H1 (cell line): ENCODE data around the gene STAT3. TPM values are rescaled to one million over a fixed set of nuclear protein-coding genes. Genes with fewer than 3 reads are reported as not detected.
A peak's percentile ranks its signal among the peaks of the same experiment; 100 is the strongest.

Source experiments
- CEBPB ChIP-seq: IDR thresholded peaks from 2 replicates; pipeline ENCODE4 v1.6.1; 2012; ENCODE audit warnings: low read depth, low read length
- EZH2 ChIP-seq: fragments of 200-600 bp; sonication (generic); IDR thresholded peaks from 2 replicates; pipeline ENCODE4 v1.7.1; 2012; ENCODE audit warnings: low read depth, mild to moderate bottlenecking, moderate library complexity, low read length, inconsistent platforms; ENCODE audit not compliant: severe bottlenecking
- GABPA ChIP-seq: IDR thresholded peaks from 2 replicates; pipeline ENCODE4 v1.6.1; 2011; ENCODE audit warnings: mild to moderate bottlenecking, low read length, moderate library complexity, borderline replicate concordance; ENCODE audit not compliant: insufficient read depth
- GTF2F1 ChIP-seq: IDR thresholded peaks from 2 replicates; pipeline ENCODE4 v1.6.1; 2012; ENCODE audit warnings: low read depth, low read length, improper control_type of control experiment, borderline replicate concordance
- POLR2A ChIP-seq, 2 experiments: IDR thresholded peaks; 1 replicate in 1 of 2; 2 replicates in 1 of 2; pipeline ENCODE4 v1.6.1; 2011; ENCODE audit warnings: low read depth in 2 of 2, low read length in 2 of 2, mild to moderate bottlenecking in 2 of 2; ENCODE audit errors: control extremely low read depth in 1 of 2
- RBBP5 ChIP-seq: IDR thresholded peaks from 2 replicates; pipeline ENCODE4 v1.7.1; 2012; ENCODE audit warnings: low read depth, mild to moderate bottlenecking, inconsistent platforms, low read length, moderate library complexity, borderline replicate concordance
- SAP30 ChIP-seq: fragments of 300-600 bp; sonication (generic); IDR thresholded peaks from 2 replicates; pipeline ENCODE4 v1.7.1; 2012; ENCODE audit warnings: low read length, moderate library complexity, mild to moderate bottlenecking, inconsistent platforms; ENCODE audit not compliant: insufficient read depth, insufficient replicate concordance
- SIX5 ChIP-seq: IDR thresholded peaks from 2 replicates; pipeline ENCODE4 v1.6.1; 2011; ENCODE audit warnings: mild to moderate bottlenecking, low read depth, low read length
- SP4 ChIP-seq: IDR thresholded peaks from 2 replicates; pipeline ENCODE4 v1.6.1; 2012; ENCODE audit warnings: low read length, inconsistent platforms
- TAF7 ChIP-seq: optimal IDR thresholded peaks from 2 replicates; pipeline ENCODE3; 2011; ENCODE audit warnings: low read depth, mild to moderate bottlenecking, inconsistent platforms, low read length, moderate library complexity, borderline replicate concordance
- TCF12 ChIP-seq: IDR thresholded peaks from 2 replicates; pipeline ENCODE4 v1.6.1; 2011; ENCODE audit warnings: low read depth, mild to moderate bottlenecking, low read length
- polyA plus RNA-seq, 7 experiments: library from polyadenylated mRNA; depleted of rRNA in 3 of 7; stranded (reverse) in 5 of 7; unstranded in 2 of 7; fragments of >200 nt in 5 of 7; fragments of 200-250 nt in 2 of 7; gene quantifications; 1 replicate in 5 of 7; 2 replicates in 1 of 7; 4 replicates in 1 of 7; pipeline versions ENCODE4 v1.2.1 to v1.2.3, GENCODE V29; 2011 to 2013; ENCODE audit warnings: missing spikeins in 2 of 7, mixed read lengths in 2 of 7
- total RNA-seq: library from RNA; stranded (reverse); fragmentation: NEBNext Ultra II Directional; extraction: Animal tissue kit (Norgen Biotek cat#: 25700); gene quantifications from 2 replicates; pipeline ENCODE4 v1.2.1, GENCODE V29; 2021
- TF ChIP-seq, protein P1 (sequence below), 3 experiments: IDR thresholded peaks; 1 replicate in 2 of 3; 2 replicates in 1 of 3; pipeline versions ENCODE4 v1.5.1 to v1.6.1; 2011; ENCODE audit warnings: low read length in 3 of 3, mild to moderate bottlenecking in 3 of 3, inconsistent platforms in 2 of 3, low read depth in 1 of 3, moderate library complexity in 1 of 3; ENCODE audit not compliant: insufficient read depth in 1 of 3; ENCODE audit errors: control extremely low read depth in 1 of 3

Gene STAT3
- total and polyA plus RNA-seq, 2 of the 8 experiments (the other 6 are each of a cell fraction or from before 2014, with no cell fraction given): 38.4 to 94.1 TPM

GRCh38 chr17:42428141-42428944, 40.1 kb upstream of the STAT3 start (continued):
- TF ChIP-seq SAP30 (no peak), GABPA (no peak), TAF7 (no peak), SP4 (no peak), GTF2F1 (no peak), SIX5 (no peak), POLR2A (IDR thresholded peaks at IDR 0.05; ENCODE audit: control extremely low read depth in 1 of 2, low read depth in 2 of 2, low read length in 2 of 2) (no peak), EZH2 (no peak), TCF12 (no peak), CEBPB (no peak), RBBP5 (no peak)
- TF ChIP-seq, protein P1, sequence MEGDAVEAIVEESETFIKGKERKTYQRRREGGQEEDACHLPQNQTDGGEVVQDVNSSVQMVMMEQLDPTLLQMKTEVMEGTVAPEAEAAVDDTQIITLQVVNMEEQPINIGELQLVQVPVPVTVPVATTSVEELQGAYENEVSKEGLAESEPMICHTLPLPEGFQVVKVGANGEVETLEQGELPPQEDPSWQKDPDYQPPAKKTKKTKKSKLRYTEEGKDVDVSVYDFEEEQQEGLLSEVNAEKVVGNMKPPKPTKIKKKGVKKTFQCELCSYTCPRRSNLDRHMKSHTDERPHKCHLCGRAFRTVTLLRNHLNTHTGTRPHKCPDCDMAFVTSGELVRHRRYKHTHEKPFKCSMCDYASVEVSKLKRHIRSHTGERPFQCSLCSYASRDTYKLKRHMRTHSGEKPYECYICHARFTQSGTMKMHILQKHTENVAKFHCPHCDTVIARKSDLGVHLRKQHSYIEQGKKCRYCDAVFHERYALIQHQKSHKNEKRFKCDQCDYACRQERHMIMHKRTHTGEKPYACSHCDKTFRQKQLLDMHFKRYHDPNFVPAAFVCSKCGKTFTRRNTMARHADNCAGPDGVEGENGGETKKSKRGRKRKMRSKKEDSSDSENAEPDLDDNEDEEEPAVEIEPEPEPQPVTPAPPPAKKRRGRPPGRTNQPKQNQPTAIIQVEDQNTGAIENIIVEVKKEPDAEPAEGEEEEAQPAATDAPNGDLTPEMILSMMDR (IDR thresholded peaks at IDR 0.05; ENCODE audit: control extremely low read depth in 1 of 3, insufficient read depth in 1 of 3, low read depth in 1 of 3, low read length in 3 of 3): peak; percentile 48 to 84 (median 56)
